Measurements from ENCODE around the gene SLC14A1.
"Not testable (repeated sequence)": the region's sequence is repeated elsewhere in the genome, so short reads cannot be mapped to it uniquely, and the experiment has no call there.

Gene SLC14A1

GRCh38 chr18:45757644-45758043 is 33.7 kb downstream of the SLC14A1 start:
- H3K4me1 ChIP-seq (ENCODE audit: control insufficient read depth, insufficient read depth, low read length): peaks cover 12% of the 10 kb centered on the region
- H3K4me3 ChIP-seq (ENCODE audit: low read depth, low read length); H3K36me3 ChIP-seq (ENCODE audit: control insufficient read depth, insufficient read depth, low read length); H3K27me3 ChIP-seq (ENCODE audit: control insufficient read depth, insufficient read depth, low read length); H3K9me3 ChIP-seq (ENCODE audit: control insufficient read depth, insufficient read depth, low read depth, low read length); H3K9ac ChIP-seq (ENCODE audit: low read length): not testable (repeated sequence)
- peak overlapping the region; percentile 31; the same call in 1 of the 2 replicates for H3K27ac ChIP-seq (ENCODE audit: low read depth, low read length)

GRCh38 chr18:45760462-45761036 is 36.6 kb downstream of the SLC14A1 start:
- Histone ChIP-seq H3K4me3 (ENCODE audit: low read depth, low read length) (no peak overlapping the region), H3K4me1 (ENCODE audit: control insufficient read depth, insufficient read depth, low read length) (peaks cover 12% of the 10 kb centered on the region), H3K27me3 (ENCODE audit: control insufficient read depth, insufficient read depth, low read length) (no peaks in the 10 kb centered on the region), H3K36me3 (ENCODE audit: control insufficient read depth, insufficient read depth, low read length) (no peaks in the 10 kb centered on the region), H3K9ac (ENCODE audit: low read length) (no peak overlapping the region), H3K9me3 (ENCODE audit: control insufficient read depth, insufficient read depth, low read depth, low read length) (peaks cover 3% of the 10 kb centered on the region; the same call in 1 of the 2 replicates), H3K27ac (ENCODE audit: low read depth, low read length) (no peak overlapping the region)

DNA sequence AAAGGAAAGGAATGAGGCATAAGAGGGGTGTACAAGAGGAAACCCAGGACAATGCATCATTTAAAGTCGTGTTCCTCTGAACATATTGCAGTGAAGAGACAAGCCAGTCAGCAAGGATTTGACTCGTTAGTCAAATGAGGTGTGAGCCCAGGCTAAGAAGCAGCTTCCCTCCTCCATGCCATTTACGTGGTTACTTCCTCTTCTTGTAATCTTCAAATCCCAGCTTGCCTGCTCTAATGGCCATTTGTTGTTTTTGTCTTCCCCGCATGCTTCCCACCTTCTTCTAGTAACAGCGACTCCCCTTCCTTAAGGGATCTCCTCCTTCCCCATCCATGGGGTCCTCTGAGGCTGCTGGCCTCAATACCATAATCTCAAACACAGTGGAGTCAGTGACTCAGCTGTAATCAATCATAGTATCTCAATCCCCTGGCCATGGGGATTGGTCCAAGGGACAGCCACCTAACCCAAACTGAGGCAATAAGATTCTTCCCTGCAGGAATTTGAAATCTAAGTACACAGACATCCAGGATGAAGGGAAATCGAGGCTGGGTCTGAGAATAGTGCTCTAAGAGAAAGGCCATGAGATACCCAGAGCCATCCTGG is 37.6 kb downstream of the SLC14A1 start:
- peaks cover 3% of the 10 kb centered on the region; the same call in 1 of the 2 replicates for H3K9me3 ChIP-seq (ENCODE audit: control insufficient read depth, insufficient read depth, low read depth, low read length)
- no peaks in the 10 kb centered on the region for H3K36me3 ChIP-seq (ENCODE audit: control insufficient read depth, insufficient read depth, low read length)
- H3K27ac ChIP-seq (ENCODE audit: low read depth, low read length): no peak overlapping the region
- no peak overlapping the region for H3K9ac ChIP-seq (ENCODE audit: low read length)
- H3K4me3 ChIP-seq (ENCODE audit: low read depth, low read length): no peak overlapping the region
- H3K4me1 ChIP-seq (ENCODE audit: control insufficient read depth, insufficient read depth, low read length): peaks cover 12% of the 10 kb centered on the region
- no peaks in the 10 kb centered on the region for H3K27me3 ChIP-seq (ENCODE audit: control insufficient read depth, insufficient read depth, low read length)

GRCh38 chr18:45764000-45764686 is 40.2 kb downstream of the SLC14A1 start:
- Histone ChIP-seq H3K4me3 (ENCODE audit: low read depth, low read length) (no peak overlapping the region), H3K4me1 (ENCODE audit: control insufficient read depth, insufficient read depth, low read length) (peaks cover 12% of the 10 kb centered on the region), H3K9me3 (ENCODE audit: control insufficient read depth, insufficient read depth, low read depth, low read length) (no peaks in the 10 kb centered on the region), H3K36me3 (ENCODE audit: control insufficient read depth, insufficient read depth, low read length) (no peaks in the 10 kb centered on the region), H3K9ac (ENCODE audit: low read length) (no peak overlapping the region), H3K27me3 (ENCODE audit: control insufficient read depth, insufficient read depth, low read length) (peaks cover 1% of the 10 kb centered on the region; the same call in 1 of the 2 replicates), H3K27ac (ENCODE audit: low read depth, low read length) (no peak overlapping the region)

DNA sequence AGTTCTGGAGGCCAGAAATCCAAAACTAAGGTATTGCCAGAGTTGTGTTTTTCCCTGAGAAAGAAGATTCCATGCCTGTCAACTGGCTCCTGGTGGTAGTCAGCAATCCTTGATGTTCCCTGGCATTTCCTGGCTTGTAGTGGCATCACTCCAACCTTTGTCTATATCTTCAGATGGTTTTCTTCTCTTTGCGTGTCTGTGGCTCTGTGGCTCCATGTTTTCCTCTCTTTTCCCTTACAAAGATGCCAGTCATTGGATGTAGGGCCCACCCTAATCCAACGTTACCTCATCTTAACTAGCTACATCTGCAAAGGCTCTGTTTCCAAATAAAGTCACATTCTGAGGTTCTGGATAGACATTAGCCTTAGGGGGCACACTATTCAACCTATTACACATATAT is 41.8 kb downstream of the SLC14A1 start:
- Histone ChIP-seq H3K27me3 (ENCODE audit: control insufficient read depth, insufficient read depth, low read length) (peaks cover 4% of the 10 kb centered on the region; the same call in 1 of the 2 replicates), H3K4me3 (ENCODE audit: low read depth, low read length) (no peak overlapping the region), H3K36me3 (ENCODE audit: control insufficient read depth, insufficient read depth, low read length) (no peaks in the 10 kb centered on the region), H3K4me1 (ENCODE audit: control insufficient read depth, insufficient read depth, low read length) (peaks cover 4% of the 10 kb centered on the region), H3K9ac (ENCODE audit: low read length) (no peak overlapping the region), H3K27ac (ENCODE audit: low read depth, low read length) (no peak overlapping the region), H3K9me3 (ENCODE audit: control insufficient read depth, insufficient read depth, low read depth, low read length) (no peaks in the 10 kb centered on the region)

DNA sequence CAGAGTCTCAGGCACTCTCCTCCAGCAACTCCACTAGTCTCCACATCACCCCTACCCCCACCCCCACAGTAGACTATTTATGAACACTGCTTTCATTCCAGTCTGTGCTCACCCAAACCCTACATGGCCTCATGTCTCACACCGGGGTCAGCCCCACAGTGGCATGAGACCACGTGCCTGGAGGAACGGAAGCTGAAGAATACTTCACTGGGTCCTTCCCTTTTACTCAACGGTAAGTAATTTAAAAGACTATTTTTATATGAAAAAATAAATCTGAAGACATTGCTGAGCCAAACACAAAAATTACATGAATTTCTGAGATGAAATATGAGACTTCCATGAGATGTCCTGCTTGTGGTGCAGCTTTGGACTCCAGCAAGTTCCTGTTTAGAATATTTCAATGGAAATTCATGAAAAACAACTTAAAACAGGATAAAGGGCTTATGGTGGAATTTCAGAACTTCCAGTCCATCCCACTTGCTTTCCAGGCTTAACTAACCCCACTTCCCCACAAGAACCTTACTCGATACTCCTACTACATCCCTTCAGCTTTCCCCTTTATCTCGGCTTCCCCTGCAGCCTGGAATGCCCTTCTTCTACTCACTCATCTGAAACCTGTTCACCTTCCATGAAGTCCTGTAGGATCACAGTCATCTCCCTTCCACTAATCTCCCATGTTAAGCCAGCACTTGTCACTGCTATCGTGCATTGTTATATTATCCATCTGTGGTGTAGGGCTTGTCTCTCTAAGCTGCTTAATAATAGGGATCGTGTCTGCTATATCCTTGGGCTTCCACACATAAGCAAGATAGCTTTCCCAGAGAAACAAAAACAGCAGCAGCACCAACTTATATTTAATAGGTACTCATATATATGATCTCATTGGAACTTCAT is 47.9 kb downstream of the SLC14A1 start:
- Histone ChIP-seq H3K27me3 (ENCODE audit: control insufficient read depth, insufficient read depth, low read length) (peaks cover 11% of the 10 kb centered on the region; the same call in 1 of the 2 replicates), H3K9ac (ENCODE audit: low read length) (no peak overlapping the region), H3K4me1 (ENCODE audit: control insufficient read depth, insufficient read depth, low read length) (no peaks in the 10 kb centered on the region), H3K27ac (ENCODE audit: low read depth, low read length) (no peak overlapping the region), H3K9me3 (ENCODE audit: control insufficient read depth, insufficient read depth, low read depth, low read length) (no peaks in the 10 kb centered on the region), H3K4me3 (ENCODE audit: low read depth, low read length) (no peak overlapping the region), H3K36me3 (ENCODE audit: control insufficient read depth, insufficient read depth, low read length) (no peaks in the 10 kb centered on the region)

- Histone ChIP-seq H3K27ac (ENCODE audit: low read depth, low read length) (no peak overlapping the region), H3K4me1 (ENCODE audit: control insufficient read depth, insufficient read depth, low read length) (no peaks in the 10 kb centered on the region), H3K9me3 (ENCODE audit: control insufficient read depth, insufficient read depth, low read depth, low read length) (no peaks in the 10 kb centered on the region), H3K27me3 (ENCODE audit: control insufficient read depth, insufficient read depth, low read length) (peaks cover 10% of the 10 kb centered on the region; the same call in 1 of the 2 replicates), H3K9ac (ENCODE audit: low read length) (no peak overlapping the region), H3K4me3 (ENCODE audit: low read depth, low read length) (no peak overlapping the region), H3K36me3 (ENCODE audit: control insufficient read depth, insufficient read depth, low read length) (no peaks in the 10 kb centered on the region)
These were observed 50.1 kb downstream of the SLC14A1 start for GRCh38 chr18:45774065-45774521.

- Histone ChIP-seq H3K9me3 (ENCODE audit: control insufficient read depth, insufficient read depth, low read depth, low read length) (no peaks in the 10 kb centered on the region), H3K4me3 (ENCODE audit: low read depth, low read length) (peak overlapping the region; percentile 82), H3K27ac (ENCODE audit: low read depth, low read length) (peak overlapping the region; percentile 60), H3K4me1 (ENCODE audit: control insufficient read depth, insufficient read depth, low read length) (no peaks in the 10 kb centered on the region), H3K9ac (ENCODE audit: low read length) (peak overlapping the region; percentile 72), H3K36me3 (ENCODE audit: control insufficient read depth, insufficient read depth, low read length) (no peaks in the 10 kb centered on the region), H3K27me3 (ENCODE audit: control insufficient read depth, insufficient read depth, low read length) (peaks cover 7% of the 10 kb centered on the region; the same call in 1 of the 2 replicates)
These were observed 51.3 kb downstream of the SLC14A1 start for GRCh38 chr18:45775241-45775676.

- Histone ChIP-seq H3K27me3 (ENCODE audit: control insufficient read depth, insufficient read depth, low read length) (peaks cover 7% of the 10 kb centered on the region; the same call in 1 of the 2 replicates), H3K27ac (ENCODE audit: low read depth, low read length) (peak overlapping the region; percentile 60; the same call in 1 of the 2 replicates), H3K4me1 (ENCODE audit: control insufficient read depth, insufficient read depth, low read length) (no peaks in the 10 kb centered on the region), H3K4me3 (ENCODE audit: low read depth, low read length) (peak overlapping the region; percentile 82), H3K36me3 (ENCODE audit: control insufficient read depth, insufficient read depth, low read length) (no peaks in the 10 kb centered on the region), H3K9me3 (ENCODE audit: control insufficient read depth, insufficient read depth, low read depth, low read length) (no peaks in the 10 kb centered on the region), H3K9ac (ENCODE audit: low read length) (peak overlapping the region; percentile 72)
These were observed 51.8 kb downstream of the SLC14A1 start for GRCh38 chr18:45775743-45776142.

DNA sequence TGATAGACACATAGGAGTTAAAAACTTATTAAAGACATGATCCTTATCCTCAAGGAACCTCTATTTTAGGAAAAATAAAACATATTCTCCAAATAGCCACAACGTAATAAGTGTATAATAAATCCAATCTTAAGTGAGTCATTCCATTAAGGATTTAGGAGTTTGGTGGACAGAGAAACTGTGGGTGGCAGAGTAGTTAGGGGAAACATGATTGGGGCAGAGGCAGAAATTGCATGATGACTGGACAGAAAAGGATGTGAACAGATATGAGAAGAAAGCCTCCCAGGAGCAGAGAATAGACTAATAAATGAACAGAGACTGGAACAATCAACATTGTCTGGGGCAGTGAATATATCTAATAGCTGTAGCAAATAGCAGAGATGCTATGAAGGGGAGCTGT is 53.4 kb downstream of the SLC14A1 start:
- H3K4me1 ChIP-seq (ENCODE audit: control insufficient read depth, insufficient read depth, low read length): no peaks in the 10 kb centered on the region
- H3K9ac ChIP-seq (ENCODE audit: low read length): no peak overlapping the region
- H3K27me3 ChIP-seq (ENCODE audit: control insufficient read depth, insufficient read depth, low read length): peaks cover 7% of the 10 kb centered on the region; the same call in 1 of the 2 replicates
- H3K27ac ChIP-seq (ENCODE audit: low read depth, low read length): no peak overlapping the region
- H3K36me3 ChIP-seq (ENCODE audit: control insufficient read depth, insufficient read depth, low read length): no peaks in the 10 kb centered on the region
- H3K9me3 ChIP-seq (ENCODE audit: control insufficient read depth, insufficient read depth, low read depth, low read length): no peaks in the 10 kb centered on the region
- H3K4me3 ChIP-seq (ENCODE audit: low read depth, low read length): no peak overlapping the region

Measured in HUES6 (cell line).